ENCODE results near the gene GABRD. TPM values are rescaled to one million over a fixed set of nuclear protein-coding genes. Genes with fewer than 3 reads are reported as not detected.

Gene GABRD
- total and polyA plus RNA-seq, 2 donors from 2014 or later = 0.63 to 1.1 TPM

GRCh38 chr1:2080140-2080539 is 61.0 kb downstream of the GABRD start:
- Histone ChIP-seq H3K9me3 (ENCODE audit: control insufficient read depth in 2 of 3, insufficient read depth in 1 of 3, low read length in 3 of 3) (peaks cover 0 to 11% (median 0%) of the 10 kb centered on the region in 3 donors), H3K36me3 (ENCODE audit: control insufficient read depth in 2 of 3, insufficient read depth in 3 of 3, low read length in 3 of 3) (peaks cover 0 to 7% (median 0%) of the 10 kb centered on the region in 3 donors), H3K9ac (ENCODE audit: low read length in 3 of 3) (no peak overlapping the region), H3K27me3 (ENCODE audit: control insufficient read depth, insufficient read depth, low read length) (no peaks in the 10 kb centered on the region), H3K4me1 (ENCODE audit: control insufficient read depth in 2 of 3, insufficient read depth in 2 of 3, low read depth in 1 of 3, low read length in 3 of 3) (no peaks in the 10 kb centered on the region), H3K4me3 (ENCODE audit: low read length in 3 of 3) (no peak overlapping the region), H3K27ac (ENCODE audit: low read depth in 2 of 2, low read length in 2 of 2) (no peak overlapping the region)
- no peak for DNase-seq
- intact Hi-C loops (cut with DNase I) = no loop called here
- TF ChIP-seq CTCF (IDR thresholded peaks at IDR 0.05; ENCODE audit: borderline replicate concordance, extremely low read depth, insufficient read depth) = no peak
- no peak for FAIRE-seq

Other genes starting within 250 kb of the GABRD start
- gene NADK, start 240.9 kb upstream of the GABRD start, total RNA-seq = 76.3 TPM
- gene NADK, start 240.9 kb upstream of the GABRD start, polyA plus RNA-seq (ENCODE audit: insufficient read depth, low read depth, low replicate concordance) = 37.9 TPM
- 347 TPM for gene GNB1, start 128.3 kb upstream of the GABRD start, total RNA-seq
- gene GNB1, start 128.3 kb upstream of the GABRD start, polyA plus RNA-seq (ENCODE audit: insufficient read depth, low read depth, low replicate concordance) = 144 TPM
- 0.13 TPM for gene CALML6, start 104.1 kb upstream of the GABRD start, total RNA-seq
- gene CALML6, start 104.1 kb upstream of the GABRD start, polyA plus RNA-seq (ENCODE audit: insufficient read depth, low read depth, low replicate concordance) = 1.2 TPM
- gene TMEM52, start 100.1 kb upstream of the GABRD start, total RNA-seq = 0.50 TPM
- gene TMEM52, start 100.1 kb upstream of the GABRD start, polyA plus RNA-seq (ENCODE audit: insufficient read depth, low read depth, low replicate concordance) = 5.1 TPM
- not detected for gene CFAP74, start 15.6 kb upstream of the GABRD start, total RNA-seq
- not detected for gene CFAP74, start 15.6 kb upstream of the GABRD start, polyA plus RNA-seq (ENCODE audit: insufficient read depth, low read depth, low replicate concordance)
- gene PRKCZ, start 31.1 kb downstream of the GABRD start, total RNA-seq = 24.7 TPM
- gene PRKCZ, start 31.1 kb downstream of the GABRD start, polyA plus RNA-seq (ENCODE audit: insufficient read depth, low read depth, low replicate concordance) = 42.4 TPM
- gene FAAP20, start 175.4 kb downstream of the GABRD start, total RNA-seq = 69.0 TPM
- gene FAAP20, start 175.4 kb downstream of the GABRD start, polyA plus RNA-seq (ENCODE audit: insufficient read depth, low read depth, low replicate concordance) = 109 TPM
- 78.6 TPM for gene SKI, start 209.0 kb downstream of the GABRD start, total RNA-seq
- gene SKI, start 209.0 kb downstream of the GABRD start, polyA plus RNA-seq (ENCODE audit: insufficient read depth, low read depth, low replicate concordance) = 9.2 TPM